Inferior parietal cortex (tissue), 1 donor: ENCODE data around the gene NAALADL2.

Experiments
- DNase-seq: peaks from one replicate; pipeline ENCODE4 v3.0.0-alpha.2; 2016; ENCODE audit errors: extremely low spot score

The NAALADL2 gene

DNA sequence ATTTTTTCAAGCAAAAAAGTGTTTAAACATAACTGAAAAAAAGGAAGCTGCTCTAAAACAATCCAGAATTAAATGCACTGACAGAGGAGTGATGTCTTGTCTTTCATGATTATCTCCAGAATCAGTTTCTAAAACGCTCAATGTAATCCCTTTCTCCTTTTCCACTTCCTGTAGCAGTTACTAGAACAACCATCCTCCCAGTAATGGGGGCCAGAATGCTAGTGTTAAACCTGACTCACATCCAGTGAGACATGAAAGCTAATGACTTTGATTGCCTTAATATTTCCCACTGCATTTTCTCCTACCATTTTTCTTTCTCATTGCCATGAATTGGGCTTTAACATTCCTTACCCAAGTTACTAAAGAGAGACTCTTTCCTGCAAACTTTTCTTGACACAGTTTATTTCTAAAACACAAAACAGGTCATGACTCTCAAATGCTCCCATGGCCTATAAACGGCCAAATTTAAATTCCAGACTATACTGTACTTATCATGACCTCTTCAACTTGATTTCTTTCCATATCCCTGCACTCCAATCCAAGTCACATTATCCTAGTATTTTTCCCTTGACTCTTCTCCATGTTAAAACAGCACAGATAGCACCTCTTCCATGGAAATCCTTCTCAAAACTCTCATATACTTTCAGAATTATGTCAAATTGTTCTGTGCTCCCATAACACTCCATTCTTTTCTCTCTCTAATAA lies 341.4 kb downstream of the NAALADL2 start:
- DNase-seq: no peak

DNA sequence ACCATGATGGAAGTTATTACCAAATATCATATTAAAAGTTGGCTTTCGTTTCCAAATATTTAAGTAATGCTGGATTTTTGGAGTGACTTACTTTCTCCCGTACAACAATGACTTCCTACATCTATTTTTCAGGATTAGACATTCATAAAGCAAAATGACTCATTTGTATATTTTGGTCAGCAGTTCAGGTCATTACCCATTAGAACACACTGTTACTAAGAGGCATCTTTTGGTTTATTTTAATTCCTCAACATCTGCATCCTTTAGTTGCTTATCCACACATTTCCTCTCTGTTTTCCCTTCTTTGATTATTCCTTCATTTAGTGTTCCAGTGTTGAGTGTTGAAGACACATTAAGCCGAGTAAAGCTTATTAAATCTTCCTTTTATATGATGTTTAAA lies 348.2 kb downstream of the NAALADL2 start:
- DNase-seq: no peak

DNA sequence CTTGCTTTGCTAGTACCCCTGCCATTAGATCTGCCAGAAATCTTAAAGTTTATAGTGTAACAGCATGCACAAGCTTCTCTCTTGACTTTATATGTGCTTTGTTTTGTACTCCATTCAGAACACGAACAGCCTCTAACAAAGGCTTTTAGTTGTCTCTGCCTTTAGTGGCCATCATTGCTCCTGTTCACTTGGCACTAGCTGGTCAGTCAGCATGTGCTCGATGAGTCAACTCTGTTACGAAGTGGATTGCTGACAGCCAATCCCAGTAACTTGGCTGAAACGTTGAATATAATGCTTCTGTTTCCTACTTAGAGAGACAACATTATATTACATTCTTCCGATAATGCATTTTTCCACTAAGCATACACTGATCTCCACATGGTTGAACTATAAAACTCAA lies 349.2 kb downstream of the NAALADL2 start:
- peak; percentile 64 for DNase-seq

DNA sequence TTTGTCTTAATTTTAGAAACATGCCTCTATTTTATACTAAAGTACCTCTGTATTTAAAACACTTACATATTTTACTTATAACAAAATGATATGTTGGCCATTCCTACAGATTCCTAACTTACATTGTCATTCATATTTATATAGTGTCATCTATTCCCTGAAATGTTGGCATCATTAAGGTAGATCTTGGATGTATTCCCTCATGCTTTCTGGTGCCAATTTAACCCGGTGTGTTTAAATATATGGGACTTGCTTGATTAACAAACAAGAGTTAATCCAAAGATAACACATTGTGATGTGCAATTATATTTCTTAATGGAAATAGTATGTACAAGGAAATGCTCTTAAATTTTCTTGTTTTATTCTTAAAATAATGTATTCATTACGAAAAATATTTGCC lies 352.3 kb downstream of the NAALADL2 start:
- DNase-seq: no peak

DNA sequence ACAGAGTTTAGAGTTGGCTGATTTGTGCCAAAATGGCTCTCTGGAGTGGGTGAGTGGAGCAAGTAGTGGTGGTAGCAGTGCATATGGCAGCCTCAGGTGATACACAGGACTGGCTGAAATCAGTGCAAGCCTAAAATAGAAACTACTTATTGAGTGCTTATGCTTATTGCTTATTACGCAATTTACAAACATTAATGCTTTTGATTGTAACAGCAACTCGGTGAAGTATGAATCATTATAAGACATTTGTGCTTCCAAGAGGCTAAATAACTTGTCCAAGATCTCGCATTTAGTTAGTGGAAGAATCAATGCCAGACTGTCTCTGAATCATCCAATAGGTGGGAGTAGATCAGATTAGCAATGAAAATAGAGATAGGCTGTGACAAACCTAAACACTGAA lies 353.8 kb downstream of the NAALADL2 start:
- DNase-seq: no peak

DNA sequence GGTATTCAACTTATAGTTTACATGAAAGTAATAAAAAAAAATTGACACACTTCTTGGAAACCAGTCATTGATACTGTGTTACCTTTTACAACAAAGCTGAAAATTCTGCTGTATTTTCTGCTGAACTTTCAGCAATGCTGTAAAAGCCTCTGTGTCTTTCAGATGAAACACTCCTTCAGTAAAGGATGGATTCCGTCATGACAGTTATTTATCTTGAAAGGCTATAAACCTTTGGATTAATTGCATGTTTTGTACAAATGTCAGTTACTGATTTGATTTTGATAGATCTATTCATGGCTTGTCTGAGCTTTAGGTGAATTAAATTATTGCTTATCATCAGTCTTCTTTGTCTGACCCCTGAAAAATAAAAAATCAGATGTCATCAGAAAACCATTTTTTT lies 355.1 kb downstream of the NAALADL2 start:
- DNase-seq: no peak

DNA sequence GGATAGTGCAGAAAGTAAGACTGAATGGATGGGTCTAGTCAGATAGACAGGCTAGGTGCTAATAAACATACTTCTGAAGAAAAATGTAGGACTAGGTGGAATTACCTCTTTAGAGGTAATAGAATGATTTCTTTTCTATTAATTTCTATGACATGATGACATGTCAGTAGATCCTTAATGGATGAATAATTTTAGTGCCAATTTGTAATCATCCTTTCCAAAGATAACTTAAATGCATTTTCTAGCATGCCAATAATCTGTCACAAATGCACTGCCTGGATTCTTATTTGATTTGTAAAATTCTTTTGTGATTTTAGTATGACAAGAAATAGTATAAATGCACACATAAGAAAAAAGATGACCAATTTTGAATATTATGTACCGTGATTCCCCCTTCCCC lies 356.7 kb downstream of the NAALADL2 start:
- no peak for DNase-seq

DNA sequence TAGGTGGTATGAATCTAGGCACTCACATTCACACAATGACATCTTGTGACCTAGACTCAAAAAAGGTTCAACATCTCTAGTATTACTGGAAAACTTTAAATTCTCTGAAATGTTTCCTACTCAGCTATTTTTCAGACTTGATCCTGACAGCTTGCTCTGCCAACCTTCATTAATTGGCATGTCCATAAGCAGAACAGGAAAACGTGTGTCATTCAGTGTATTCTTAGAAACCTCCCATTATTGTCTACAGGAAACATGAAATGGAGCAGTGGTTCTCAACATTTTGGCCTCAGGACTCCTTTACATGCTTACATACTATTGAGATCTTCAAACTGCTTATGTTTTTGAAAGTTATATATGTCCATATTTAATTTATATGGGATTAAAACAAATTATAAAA lies 363.2 kb downstream of the NAALADL2 start:
- DNase-seq: no peak

DNA sequence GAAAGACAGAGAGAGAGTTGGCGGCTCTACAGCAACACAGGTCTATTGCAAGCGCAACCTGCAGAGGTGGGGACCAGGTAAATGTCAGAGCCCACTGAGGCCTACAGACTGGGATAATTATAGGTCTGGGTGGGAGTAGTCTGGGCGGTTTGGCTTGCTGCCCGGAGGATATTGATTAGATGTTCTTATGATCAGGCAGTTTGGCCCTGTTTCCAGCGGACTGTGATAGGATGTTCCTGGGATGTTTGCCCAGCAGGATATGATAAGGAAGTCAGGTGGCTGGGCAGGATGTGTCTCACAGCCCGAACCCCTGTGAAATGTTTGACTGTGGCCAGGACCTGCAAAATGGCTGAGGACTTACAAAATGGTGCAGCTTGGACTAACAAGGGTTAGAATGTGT lies 364.9 kb downstream of the NAALADL2 start:
- no peak for DNase-seq

DNA sequence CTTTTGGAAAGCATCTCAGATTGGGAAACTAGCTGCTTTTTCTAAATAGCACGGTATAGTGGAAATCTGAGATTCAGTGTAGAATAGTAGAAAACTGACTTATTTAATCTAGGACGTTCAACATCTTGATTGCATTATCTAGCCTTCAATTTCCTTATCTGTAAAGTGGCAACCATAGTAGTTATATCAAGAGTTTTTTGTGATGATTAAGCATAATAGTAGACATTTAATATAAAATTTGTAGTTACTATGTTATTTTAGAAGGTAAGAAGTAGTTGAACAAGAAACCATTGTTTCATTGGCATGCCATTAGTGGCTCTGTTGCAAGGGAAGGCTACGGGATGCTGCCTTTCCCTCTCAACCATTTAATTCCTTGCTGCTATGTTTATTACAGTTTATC lies 367.3 kb downstream of the NAALADL2 start:
- no peak for DNase-seq

DNA sequence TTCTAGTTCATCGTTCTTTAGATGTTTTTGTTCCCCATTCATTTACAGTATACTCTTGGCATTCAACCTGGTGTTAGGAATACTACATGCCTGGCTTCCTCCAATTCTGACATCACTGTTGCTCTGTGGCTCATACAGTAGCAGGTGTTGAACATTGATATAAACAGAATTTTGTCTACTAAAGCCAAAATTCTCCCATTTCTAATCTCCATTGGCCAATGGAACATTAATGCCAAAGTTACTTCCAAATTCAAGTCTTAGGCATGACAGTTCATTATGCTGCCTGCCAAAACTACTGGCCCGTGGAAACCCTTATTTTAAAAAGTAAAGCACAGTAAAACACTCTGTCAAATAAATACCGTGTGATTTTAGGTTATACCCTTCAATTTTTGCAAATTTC lies 368.0 kb downstream of the NAALADL2 start:
- DNase-seq: no peak

DNA sequence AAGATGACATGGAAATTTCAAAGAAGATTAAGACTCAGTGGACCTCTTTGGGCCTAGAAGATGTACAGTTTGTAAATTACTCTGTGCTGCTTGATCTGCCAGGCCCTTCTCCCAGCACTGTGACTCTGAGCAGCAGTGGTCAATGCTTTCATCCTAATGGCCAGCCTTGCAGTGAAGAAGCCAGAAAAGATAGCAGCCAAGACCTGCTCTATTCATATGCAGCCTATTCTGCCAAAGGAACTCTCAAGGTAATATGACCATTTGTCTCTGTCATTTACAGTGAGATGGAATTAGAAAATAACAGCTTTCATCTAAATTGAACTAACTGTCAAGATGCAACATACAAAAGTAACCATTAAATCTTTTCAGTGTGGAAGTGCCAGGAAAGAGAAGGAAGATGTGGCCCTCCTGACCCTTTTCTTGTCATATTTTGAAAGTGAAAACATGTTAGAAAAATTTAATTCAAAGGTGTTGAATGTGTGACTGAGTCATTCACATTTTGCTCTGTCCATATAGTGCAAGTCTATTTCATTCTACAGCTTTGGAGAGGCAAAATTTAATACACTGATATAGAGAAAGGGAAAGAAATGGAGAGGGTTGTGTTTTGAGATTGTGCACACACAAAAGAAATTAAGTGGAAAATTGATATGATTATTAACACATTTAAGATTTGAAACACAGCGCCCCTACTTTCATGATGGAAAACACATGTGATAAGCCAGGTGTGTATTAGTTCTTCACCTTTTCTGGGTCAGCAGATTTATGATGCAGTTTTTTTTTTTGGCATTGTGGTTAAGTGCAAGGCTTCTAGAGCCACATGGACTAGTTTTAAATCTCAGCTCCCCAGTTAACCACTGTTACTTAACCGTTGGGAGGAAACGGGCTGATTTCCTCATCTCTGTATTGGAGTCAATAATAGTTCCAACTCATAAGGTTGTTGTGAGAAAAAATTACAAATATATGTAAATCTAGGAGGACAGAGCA lies 375.1 kb downstream of the NAALADL2 start:
- no peak for DNase-seq

DNA sequence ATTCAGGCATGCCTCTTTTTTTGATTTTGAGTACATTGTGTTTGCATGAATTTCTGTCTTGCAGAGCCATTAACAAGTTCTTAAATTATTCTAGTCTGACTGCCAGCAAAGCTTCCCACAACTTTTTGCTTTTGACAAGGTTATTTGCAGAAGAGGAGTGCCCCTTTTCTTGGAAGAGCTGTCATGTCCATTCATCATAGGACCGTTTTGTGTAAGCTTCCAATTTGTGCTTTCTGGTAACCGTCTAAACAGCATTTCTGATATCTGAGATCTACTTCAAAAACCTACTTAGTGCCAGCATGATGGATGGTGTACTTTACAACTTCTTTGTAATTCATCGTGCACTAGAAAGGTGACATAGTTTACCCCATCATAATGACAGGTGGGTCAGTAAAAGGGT lies 379.7 kb downstream of the NAALADL2 start:
- no peak for DNase-seq

DNA sequence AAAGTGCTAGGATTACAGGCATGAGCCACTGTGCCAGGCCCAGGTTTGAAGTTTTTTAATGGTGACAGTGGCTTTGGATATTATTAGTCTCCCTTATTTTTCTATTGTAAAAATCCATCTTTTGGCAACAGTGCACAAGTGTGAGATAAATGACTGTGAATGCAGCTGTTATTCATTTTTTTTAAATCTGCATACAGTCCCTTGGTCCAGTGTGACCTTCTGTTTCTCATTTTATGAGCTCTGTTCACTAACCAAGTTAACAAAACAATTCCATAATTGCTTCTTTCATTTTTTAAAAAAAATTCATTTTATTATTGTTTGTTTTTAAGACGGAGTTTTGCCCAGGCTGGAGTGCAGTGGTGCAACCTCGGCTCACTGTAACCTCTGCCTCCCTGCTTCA lies 381.8 kb downstream of the NAALADL2 start:
- no peak for DNase-seq

DNA sequence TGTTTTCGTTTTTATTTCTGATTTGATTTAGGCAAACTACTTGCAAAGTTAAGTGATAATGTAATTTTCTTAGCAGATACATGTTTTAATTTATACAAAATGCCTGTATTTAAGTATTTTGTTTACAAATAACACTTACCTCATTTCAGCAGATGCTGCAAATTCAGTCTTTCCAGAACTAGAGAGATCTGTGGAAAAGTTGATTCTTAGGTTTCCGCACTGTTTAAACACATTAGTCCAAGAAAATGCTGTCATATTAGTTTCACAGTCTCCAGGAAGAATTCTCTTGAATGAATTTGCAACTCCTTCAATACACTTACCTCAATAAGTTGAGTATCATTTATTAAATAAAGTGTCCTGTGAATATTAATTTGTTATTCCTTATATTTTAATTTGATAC lies 383.1 kb downstream of the NAALADL2 start:
- no peak for DNase-seq

DNA sequence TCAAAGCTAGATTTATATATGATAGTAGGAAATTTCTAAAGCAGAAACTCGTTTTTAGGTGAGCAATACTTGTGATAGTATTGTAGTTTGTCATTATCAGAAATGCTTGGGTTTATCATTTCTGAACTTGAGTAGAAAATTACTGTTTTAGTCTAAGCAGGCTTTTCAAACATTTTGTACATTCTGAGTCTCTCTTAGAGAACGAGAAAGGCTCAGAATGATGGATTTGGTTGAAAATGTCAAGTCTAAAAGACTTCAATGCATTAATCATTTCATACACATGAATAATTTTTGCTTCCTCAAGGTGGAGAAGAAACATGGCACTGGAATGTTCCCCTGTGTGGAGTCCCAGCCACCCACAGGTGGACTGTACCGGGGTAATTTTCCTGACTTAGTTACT lies 387.1 kb downstream of the NAALADL2 start:
- DNase-seq: no peak

DNA sequence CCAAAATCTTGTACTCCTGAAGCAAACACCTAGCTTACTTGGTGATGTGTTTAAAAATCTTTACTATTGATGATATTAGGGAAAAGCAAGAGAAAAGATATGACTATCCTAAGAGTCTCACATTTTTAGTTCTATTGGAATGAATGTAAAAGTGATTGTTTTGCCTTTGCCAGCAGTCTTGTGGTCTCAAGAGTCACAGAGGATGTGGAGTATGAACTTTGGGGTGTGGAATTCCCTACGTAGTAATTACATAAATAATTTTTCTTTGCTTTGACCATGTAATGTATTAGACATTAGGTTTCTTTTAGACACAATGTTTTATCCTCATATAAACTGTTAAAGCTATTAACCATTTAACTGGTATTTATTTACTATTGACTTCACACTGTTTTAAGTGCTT lies 387.6 kb downstream of the NAALADL2 start:
- DNase-seq: no peak

DNA sequence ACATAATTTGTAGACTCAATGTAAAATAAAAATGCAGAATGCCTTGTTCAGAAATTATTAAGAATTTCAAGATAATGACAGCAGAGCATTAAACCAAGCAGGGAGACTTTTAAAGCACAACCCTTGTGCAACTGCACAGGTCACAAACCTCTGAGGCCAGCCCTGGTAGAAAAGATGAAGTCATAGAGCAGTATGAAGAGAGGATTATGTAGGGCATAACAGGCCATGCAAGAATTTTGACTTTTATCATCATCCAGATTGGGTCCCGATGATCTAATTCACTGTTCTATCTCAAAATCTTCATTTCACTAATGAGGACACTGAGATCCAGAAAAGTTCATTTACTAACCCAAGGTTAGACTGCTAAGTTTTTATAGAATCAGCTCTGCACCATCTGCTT lies 388.5 kb downstream of the NAALADL2 start:
- DNase-seq: no peak

DNA sequence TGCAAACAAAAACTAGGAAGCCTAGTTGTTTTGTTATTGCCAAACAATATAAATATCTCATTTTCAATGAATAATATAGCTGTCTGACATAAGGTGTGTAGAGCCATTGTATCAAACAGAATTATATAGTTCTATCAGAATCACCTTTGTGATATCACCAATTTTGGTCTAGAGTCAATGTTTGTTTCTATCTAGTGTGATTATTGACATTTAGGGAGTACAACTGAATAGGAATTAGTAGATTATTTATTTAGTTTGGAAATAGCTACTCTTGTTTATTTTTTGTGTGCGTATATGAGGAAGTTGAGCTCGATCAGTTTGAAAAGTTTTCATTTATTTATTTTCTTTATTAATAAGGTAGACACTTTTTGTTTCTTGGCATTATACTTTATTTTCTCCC lies 389.7 kb downstream of the NAALADL2 start:
- no peak for DNase-seq

DNA sequence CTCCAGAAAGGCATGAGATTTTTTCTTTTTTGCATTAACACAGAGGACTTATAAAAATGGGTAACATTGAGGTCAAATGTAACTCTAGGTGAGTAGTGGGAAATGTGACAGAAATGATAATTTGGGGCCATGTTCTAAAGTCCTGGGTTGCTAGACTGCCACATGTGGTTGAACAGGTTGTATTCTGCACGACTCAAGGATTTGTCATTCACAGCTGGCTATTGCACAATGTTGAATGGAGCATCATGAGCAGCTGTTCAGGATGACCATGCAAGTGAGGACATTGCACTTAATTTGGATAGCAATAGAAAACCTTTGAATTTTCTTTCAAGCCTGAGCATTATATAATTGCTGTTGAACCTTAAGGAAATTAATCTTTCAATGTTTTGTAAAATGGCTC lies 396.6 kb downstream of the NAALADL2 start:
- DNase-seq: no peak

DNA sequence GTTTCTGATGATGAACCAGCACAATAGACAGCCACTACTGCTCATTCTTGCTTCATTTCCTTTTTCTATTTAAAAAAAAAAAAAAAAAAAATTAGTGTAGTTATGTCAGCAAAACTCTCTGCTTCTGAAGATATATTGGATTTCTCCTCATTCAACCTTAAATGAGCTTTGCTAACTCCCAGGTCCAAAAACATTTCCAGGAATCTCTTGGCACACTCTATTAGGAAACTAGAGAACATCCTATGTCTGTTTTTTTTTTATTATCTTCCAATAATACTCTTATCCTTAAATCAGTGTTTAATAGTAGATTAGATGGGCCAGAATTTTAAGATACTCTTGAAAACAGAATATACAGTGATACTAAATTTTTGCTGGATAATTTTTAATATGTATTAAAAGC lies 398.0 kb downstream of the NAALADL2 start:
- no peak for DNase-seq

DNA sequence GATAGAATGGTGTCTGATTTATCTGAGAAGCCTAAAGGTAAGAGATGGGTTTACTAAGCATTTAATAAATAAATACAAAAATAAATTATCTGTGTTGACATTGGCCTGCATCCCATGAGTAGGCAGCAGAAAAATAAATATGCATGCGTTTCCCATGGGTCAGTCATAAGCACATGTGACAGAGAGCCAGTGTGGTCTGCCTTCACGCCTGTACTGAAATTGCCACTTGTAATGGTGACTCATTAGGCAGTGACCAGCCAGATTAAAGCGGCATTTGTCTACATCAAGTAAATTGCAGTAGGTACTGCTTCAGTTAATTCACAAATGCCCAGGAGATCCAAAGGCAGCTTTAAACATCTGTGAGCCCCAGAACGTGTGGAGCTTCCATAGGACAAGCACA lies 399.6 kb downstream of the NAALADL2 start:
- no peak for DNase-seq

DNA sequence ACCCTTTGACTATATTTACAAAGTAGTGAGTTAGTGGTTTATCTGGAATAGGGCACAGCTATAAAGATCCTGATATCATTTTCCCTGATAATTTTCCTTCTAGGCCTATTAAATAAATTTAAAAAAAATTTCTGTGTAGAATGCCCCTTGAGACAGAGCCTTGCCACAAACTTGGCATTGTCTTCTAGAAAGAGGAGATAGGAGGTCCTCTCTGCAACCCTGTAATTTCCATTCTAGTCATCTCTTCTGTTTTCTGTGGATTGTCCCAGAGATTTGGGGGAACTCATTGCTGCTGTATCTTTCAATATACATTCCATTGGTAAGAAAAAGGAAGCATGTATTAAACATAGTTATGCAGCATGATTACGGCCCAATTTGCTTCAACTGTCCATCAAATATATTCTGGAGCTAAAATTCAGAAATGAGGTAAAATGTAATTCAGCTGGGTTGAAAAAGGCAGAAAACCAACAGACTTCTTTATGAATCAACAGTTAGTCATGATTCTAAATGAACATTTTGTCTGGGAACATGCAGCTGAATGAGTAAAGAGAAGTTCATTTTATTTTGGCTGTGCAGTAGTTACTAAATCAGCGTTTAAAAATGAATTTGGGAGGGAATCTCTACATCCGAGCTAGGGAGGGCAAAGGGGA lies 401.1 kb downstream of the NAALADL2 start:
- DNase-seq: no peak
